GM10266 (cell line): ENCODE results near the gene GAGE12H.

Experiments
- DNase-seq: peaks from one replicate; pipeline ENCODE4 v3.0.0; 2012; ENCODE audit errors: extremely low spot score
- CTCF ChIP-seq: IDR thresholded peaks from 2 replicates; pipeline ENCODE4 v1.5.1; 2012; ENCODE audit warnings: mild to moderate bottlenecking, low read depth; ENCODE audit not compliant: control insufficient read depth, insufficient read depth; ENCODE audit errors: missing control alignments

The GAGE12H gene

GRCh38 chrX:49627086-49627777 is 47.5 kb downstream of the GAGE12H start:
- no peak for TF ChIP-seq CTCF
- no peak for DNase-seq
